ENCODE results near the gene PLD4. TPM values are rescaled to one million over a fixed set of nuclear protein-coding genes. Genes with fewer than 3 reads are reported as not detected.

The PLD4 gene
- total RNA-seq (2014; rRNA removed; shearing (Covaris generic)) (0.08 TPM in 1 of 2 replicates, not detected in the other), polyA plus RNA-seq (2016; fragmentation: Nextera tagmentation; extraction: Ambion mirVana) (0.21 TPM in 1 of 2 replicates, not detected in the other)
- long read RNA-seq, result 0 reads

- Mint-ChIP-seq H3K36me3 (ENCODE audit: low read depth) (no peaks in the 10 kb centered on the region), H3K27ac (no peak within 1 kb of the TSS), H3K4me1 (peaks cover 2% of the 10 kb centered on the region; the same call in 2 of the 3 replicates), H3K4me3 (no peak within 1 kb of the TSS), H3K9me3 (no peaks in the 10 kb centered on the region), H3K27me3 (ENCODE audit: insufficient read depth, low read depth, poor library complexity) (peaks cover 6% of the 10 kb centered on the region)
- no peaks in the 10 kb centered on the region for H3K79me2 ChIP-seq (replicated peaks; ENCODE audit: insufficient read depth)
- ATAC-seq (no peak), DNase-seq (ENCODE audit: low spot score) (no peak)
- no peak within 1 kb of the TSS for H3K4me2 ChIP-seq
- peaks cover under 1% of the 10 kb centered on the region; the same call in 1 of the 2 replicates for H3K27me3 ChIP-seq (ENCODE audit: insufficient read depth)
- H3K9me2 ChIP-seq (ENCODE audit: insufficient read depth), result no peaks in the 10 kb centered on the region
- H4K20me1 ChIP-seq (replicated peaks; ENCODE audit: insufficient read depth), result no peaks in the 10 kb centered on the region
- no peak for TF ChIP-seq NANOG (IDR thresholded peaks at IDR 0.05; ENCODE audit: borderline replicate concordance)
- no peak for TF ChIP-seq REST (IDR thresholded peaks at IDR 0.05; ENCODE audit: unreplicated experiment)
- no peak for TF ChIP-seq EZH2 (IDR thresholded peaks at IDR 0.05; ENCODE audit: low read depth, unreplicated experiment)
- no peak for TF ChIP-seq STAT1 (IDR thresholded peaks at IDR 0.05; ENCODE audit: unreplicated experiment)
- TF ChIP-seq CREB1 (CRISPR knock-in tag; IDR thresholded peaks at IDR 0.05; ENCODE audit: low read depth), result no peak
- no peak for TF ChIP-seq ZNF331 (CRISPR knock-in tag; IDR thresholded peaks at IDR 0.05; ENCODE audit: low read depth)
- no peak for TF ChIP-seq ZNF114 (CRISPR knock-in tag; IDR thresholded peaks at IDR 0.05)
- H2AFZ ChIP-seq, result no peak within 1 kb of the TSS
- no peaks in the 10 kb centered on the region for H3F3A ChIP-seq (replicated peaks; ENCODE audit: low read depth)
- H3K4me3 ChIP-seq, result no peak within 1 kb of the TSS
- H3K4me1 ChIP-seq (ENCODE audit: insufficient read depth), result no peaks in the 10 kb centered on the region
- no peaks in the 10 kb centered on the region for H3K36me3 ChIP-seq (ENCODE audit: insufficient read depth)
- no peak within 1 kb of the TSS for H3K27ac ChIP-seq (ENCODE audit: low read depth)
These were observed at the start of gene PLD4 for GRCh38 chr14:104924421-104925213. PLD4 (plus strand) TSS chr14:104924879; CDS start chr14:104927141, 2,262 bp downstream.

- H3K27me3 ChIP-seq (ENCODE audit: insufficient read depth), result no peaks in the 10 kb centered on the region
- no peaks in the 10 kb centered on the region for H3K9me2 ChIP-seq (ENCODE audit: insufficient read depth)
- H2AFZ ChIP-seq, result no peak overlapping the region
- H3K4me1 ChIP-seq (ENCODE audit: insufficient read depth), result no peaks in the 10 kb centered on the region; the same call in 1 of the 2 replicates
- H4K20me1 ChIP-seq (replicated peaks; ENCODE audit: insufficient read depth), result peaks cover 3% of the 10 kb centered on the region; the same call in 1 of the 2 replicates
- H3K36me3 ChIP-seq (ENCODE audit: insufficient read depth), result no peaks in the 10 kb centered on the region
- no peak overlapping the region for H3K27ac Mint-ChIP-seq
- no peaks in the 10 kb centered on the region; the same call in 1 of the 2 replicates for H3F3A ChIP-seq (replicated peaks; ENCODE audit: low read depth)
- H3K36me3 Mint-ChIP-seq (ENCODE audit: low read depth), result peaks cover 3% of the 10 kb centered on the region; the same call in 1 of the 3 replicates
- DNase-seq (ENCODE audit: low spot score) (no peak), ATAC-seq (no peak)
- no peak overlapping the region for H3K4me3 ChIP-seq
- no peak overlapping the region for H3K4me2 ChIP-seq
- H3K27ac ChIP-seq (ENCODE audit: low read depth), result no peak overlapping the region
- peaks cover 23% of the 10 kb centered on the region for H3K4me1 Mint-ChIP-seq
- H3K27me3 Mint-ChIP-seq (ENCODE audit: insufficient read depth, low read depth, poor library complexity), result peaks cover 17% of the 10 kb centered on the region
- H3K9me3 Mint-ChIP-seq, result no peaks in the 10 kb centered on the region
- peaks cover 6% of the 10 kb centered on the region; the same call in 1 of the 2 replicates for H3K79me2 ChIP-seq (replicated peaks; ENCODE audit: insufficient read depth)
- no peak overlapping the region for H3K4me3 Mint-ChIP-seq
- no peak for TF ChIP-seq STAT1 (IDR thresholded peaks at IDR 0.05; ENCODE audit: unreplicated experiment)
- TF ChIP-seq CREB1 (CRISPR knock-in tag; IDR thresholded peaks at IDR 0.05; ENCODE audit: low read depth), result no peak
- TF ChIP-seq ZNF462 (CRISPR knock-in tag; IDR thresholded peaks at IDR 0.05), result no peak
- TF ChIP-seq ETS1 (IDR thresholded peaks at IDR 0.05), result no peak
- no peak for TF ChIP-seq ZNF331 (CRISPR knock-in tag; IDR thresholded peaks at IDR 0.05; ENCODE audit: low read depth)
These were observed 49.3 kb upstream of the PLD4 start for GRCh38 chr14:104875412-104875751.
